ENCODE data around the gene CEP131. TPM values are rescaled to one million over a fixed set of nuclear protein-coding genes. Genes with fewer than 3 reads are reported as not detected.

The CEP131 gene
- total RNA-seq, 4 donors from 2014 or later: 9.2 to 35.0 (median 20.9) TPM

DNA sequence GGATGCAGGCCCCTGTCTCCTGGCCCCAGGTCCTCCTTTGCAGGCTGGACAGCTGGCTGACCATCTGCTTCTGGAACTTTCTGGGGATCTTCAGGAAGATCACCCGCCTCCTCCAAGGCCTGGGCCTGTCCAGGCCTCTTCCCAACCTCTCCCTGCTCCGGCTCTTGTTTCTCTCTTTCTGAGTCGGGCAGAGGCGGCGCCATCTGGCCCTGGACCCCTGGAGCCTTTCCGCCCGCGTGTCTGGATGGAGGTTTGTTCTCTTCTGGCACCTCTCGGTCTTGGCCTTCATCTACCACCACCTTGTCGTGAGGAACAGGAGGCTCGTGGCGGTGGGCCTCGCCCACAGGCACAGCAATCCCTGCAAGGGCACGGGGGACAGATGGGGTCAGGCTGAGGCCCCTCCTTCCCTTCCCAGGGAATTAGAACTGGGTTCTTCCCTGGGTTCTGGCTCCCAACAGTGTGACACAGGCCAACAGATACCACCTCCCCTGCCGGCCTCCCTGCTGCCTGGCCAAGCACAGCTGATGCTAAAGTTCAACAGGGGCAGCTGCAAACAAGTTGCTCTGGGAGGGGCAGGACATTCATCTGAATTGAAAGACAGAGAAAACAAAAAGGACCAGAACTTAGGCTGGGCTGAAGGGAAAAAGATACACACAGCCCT is 29.7 kb upstream of the CEP131 start:
- H3K9me3 ChIP-seq: no peaks in the 10 kb centered on the region
- no peak overlapping the region for H3K27ac ChIP-seq
- H3K4me1 ChIP-seq: peaks cover 0 to 25% (median 12%) of the 10 kb centered on the region in 4 donors
- TF ChIP-seq, protein P1, sequence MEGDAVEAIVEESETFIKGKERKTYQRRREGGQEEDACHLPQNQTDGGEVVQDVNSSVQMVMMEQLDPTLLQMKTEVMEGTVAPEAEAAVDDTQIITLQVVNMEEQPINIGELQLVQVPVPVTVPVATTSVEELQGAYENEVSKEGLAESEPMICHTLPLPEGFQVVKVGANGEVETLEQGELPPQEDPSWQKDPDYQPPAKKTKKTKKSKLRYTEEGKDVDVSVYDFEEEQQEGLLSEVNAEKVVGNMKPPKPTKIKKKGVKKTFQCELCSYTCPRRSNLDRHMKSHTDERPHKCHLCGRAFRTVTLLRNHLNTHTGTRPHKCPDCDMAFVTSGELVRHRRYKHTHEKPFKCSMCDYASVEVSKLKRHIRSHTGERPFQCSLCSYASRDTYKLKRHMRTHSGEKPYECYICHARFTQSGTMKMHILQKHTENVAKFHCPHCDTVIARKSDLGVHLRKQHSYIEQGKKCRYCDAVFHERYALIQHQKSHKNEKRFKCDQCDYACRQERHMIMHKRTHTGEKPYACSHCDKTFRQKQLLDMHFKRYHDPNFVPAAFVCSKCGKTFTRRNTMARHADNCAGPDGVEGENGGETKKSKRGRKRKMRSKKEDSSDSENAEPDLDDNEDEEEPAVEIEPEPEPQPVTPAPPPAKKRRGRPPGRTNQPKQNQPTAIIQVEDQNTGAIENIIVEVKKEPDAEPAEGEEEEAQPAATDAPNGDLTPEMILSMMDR (IDR thresholded peaks at IDR 0.05): no peak
- TF ChIP-seq POLR2A (IDR thresholded peaks at IDR 0.05) (no peak), EP300 (IDR thresholded peaks at IDR 0.05) (no peak)
- no peak overlapping the region for H3K4me3 ChIP-seq
- H3K27me3 ChIP-seq: no peaks in the 10 kb centered on the region
- DNase-seq (ENCODE audit: low spot score in 2 of 2): no peak
- 76 to 83% methylated on average over 15 of the region's 15 CpGs for WGBS, 2 donors
- H3K36me3 ChIP-seq: peaks cover 0 to 46% (median 8%) of the 10 kb centered on the region in 3 donors

DNA sequence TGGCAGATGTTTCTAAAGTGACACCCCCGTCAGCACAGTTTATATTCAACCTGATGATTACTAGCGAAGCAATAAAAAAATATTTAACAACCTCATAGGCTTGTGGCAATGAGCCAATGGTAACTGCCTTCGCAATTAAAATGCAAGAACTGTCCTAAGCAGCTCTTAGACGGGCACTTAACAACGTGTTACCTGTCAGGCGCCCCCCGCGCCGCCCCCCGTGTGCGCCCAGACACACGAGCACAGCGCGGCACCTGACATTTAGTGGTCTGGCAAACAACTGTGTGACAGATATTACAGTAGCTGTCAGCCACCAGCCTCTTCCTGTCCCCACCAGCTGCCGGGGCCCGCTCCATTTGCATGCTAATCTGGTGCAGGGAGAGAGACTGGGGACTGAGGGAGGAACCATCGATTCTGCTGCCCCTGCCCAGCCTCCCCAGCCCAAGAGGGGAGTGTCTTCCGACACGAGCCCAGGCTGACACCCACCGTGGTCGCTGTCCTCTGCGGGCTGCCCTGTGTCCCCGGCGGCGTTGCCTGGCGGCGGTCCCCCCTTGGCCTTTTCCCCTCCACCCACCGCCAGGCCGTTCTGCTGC is 29.0 kb upstream of the CEP131 start:
- 81% methylated on average over 28 to 29 of the region's 29 CpGs for WGBS, 2 donors
- Histone ChIP-seq H3K9me3 (no peaks in the 10 kb centered on the region), H3K27ac (no peak overlapping the region), H3K4me1 (peaks cover 0 to 25% (median 12%) of the 10 kb centered on the region in 4 donors), H3K4me3 (no peak overlapping the region), H3K27me3 (no peaks in the 10 kb centered on the region), H3K36me3 (peaks cover 0 to 45% (median 8%) of the 10 kb centered on the region in 3 donors)
- TF ChIP-seq EP300 (IDR thresholded peaks at IDR 0.05): no peak
- TF ChIP-seq, protein P1 (IDR thresholded peaks at IDR 0.05): no peak
- TF ChIP-seq POLR2A (IDR thresholded peaks at IDR 0.05): no peak
- DNase-seq (ENCODE audit: low spot score in 2 of 2): no peak

DNA sequence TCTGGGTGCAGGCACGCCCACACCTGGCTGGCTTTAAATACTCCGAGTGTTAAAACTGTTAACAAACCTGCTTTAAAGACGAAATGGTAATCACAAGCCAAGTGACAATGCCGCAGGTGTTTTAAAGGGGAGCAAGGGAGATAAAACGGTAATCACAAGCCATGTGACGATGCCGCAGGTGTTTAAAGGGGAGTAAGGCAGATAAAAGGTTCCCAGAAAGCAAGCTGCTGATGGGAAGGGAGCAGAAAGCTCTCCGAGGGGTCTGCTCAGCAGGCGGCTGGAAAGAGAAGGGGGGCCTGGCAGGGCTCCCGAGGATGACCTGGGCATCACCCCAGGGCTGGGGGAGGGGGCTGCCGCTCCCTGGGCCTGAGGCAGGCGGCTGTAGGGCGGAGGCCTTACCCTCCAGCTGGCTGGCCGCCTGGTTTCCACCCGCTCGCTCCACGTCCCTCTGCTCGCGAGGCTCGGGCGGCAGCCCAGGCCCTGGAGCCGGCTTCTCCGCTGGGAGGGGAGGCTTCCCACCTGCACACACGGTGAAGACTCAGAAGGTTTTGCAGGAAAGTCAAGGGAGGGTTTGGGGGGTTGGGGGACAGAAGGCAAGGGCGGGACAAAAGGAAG is 28.4 kb upstream of the CEP131 start:
- DNase-seq (ENCODE audit: low spot score in 2 of 2): no peak
- H3K4me3 ChIP-seq: no peak overlapping the region
- H3K27ac ChIP-seq: no peak overlapping the region
- no peaks in the 10 kb centered on the region for H3K27me3 ChIP-seq
- TF ChIP-seq POLR2A (IDR thresholded peaks at IDR 0.05) (no peak), EP300 (IDR thresholded peaks at IDR 0.05) (no peak)
- TF ChIP-seq, protein P1 (IDR thresholded peaks at IDR 0.05): no peak
- H3K36me3 ChIP-seq: peaks cover 0 to 49% (median 8%) of the 10 kb centered on the region in 3 donors
- H3K4me1 ChIP-seq: peaks cover 0 to 24% (median 12%) of the 10 kb centered on the region in 4 donors
- H3K9me3 ChIP-seq: no peaks in the 10 kb centered on the region
- 70 to 73% methylated on average over 20 to 25 of the region's 25 CpGs for WGBS, 2 donors

DNA sequence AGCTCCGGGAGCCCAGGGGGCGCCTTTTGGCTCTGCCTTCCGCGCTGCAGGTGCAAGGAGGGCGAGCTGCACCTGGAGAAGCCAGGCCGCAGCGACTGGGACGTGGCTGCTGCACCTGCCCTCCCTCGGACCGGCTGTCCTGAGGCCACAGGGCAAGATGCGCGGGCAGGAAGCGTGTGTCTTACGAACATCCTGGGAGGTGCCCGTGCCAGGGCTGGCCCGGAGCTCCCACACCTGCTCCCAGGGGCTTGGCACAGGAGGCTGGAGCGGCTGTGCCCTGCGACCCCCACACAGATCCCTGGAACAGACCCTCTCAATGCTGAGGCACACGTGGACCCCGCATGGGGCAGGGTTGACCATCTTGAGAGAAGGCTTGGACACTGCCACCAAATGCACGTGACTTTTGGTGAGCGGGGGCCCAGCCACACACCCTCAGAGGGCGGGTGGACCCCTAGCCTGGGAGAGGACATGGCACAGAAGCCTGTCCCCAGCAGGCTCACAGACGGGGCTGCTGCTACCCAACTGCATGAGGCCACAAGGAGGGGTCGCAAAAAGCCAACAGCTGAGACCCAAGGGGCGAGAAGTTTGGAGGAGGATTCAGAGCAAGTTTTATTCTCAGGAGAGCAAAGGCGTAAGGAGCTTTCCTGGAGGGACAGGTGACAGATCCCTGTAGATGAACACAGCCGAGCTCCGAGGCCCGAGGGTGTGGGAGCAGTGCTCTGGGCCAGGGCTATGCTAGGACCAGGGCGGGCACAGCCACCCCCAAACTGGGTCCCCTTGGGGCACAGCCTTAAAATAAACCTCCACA is 27.7 kb upstream of the CEP131 start:
- TF ChIP-seq POLR2A (IDR thresholded peaks at IDR 0.05) (no peak), EP300 (IDR thresholded peaks at IDR 0.05) (no peak)
- TF ChIP-seq, protein P1 (IDR thresholded peaks at IDR 0.05): no peak
- peaks cover 0 to 56% (median 8%) of the 10 kb centered on the region in 3 donors for H3K36me3 ChIP-seq
- no peaks in the 10 kb centered on the region for H3K27me3 ChIP-seq
- no peak for DNase-seq (ENCODE audit: low spot score in 2 of 2)
- H3K27ac ChIP-seq: no peak overlapping the region
- WGBS, 2 donors: 87 to 91% methylated on average over 27 to 31 of the region's 31 CpGs
- H3K9me3 ChIP-seq: no peaks in the 10 kb centered on the region
- H3K4me3 ChIP-seq: no peak overlapping the region
- H3K4me1 ChIP-seq: peaks cover 0 to 16% (median 10%) of the 10 kb centered on the region in 4 donors

Measured in tibial nerve (tissue), 4 donors.